Right lobe of liver (tissue), 4 donors: Measurements from ENCODE around the gene SLC25A47.

Experiments used
- CTCF ChIP-seq, 4 donors: fragments of 200-600 bp in 3 of 4; fragments of 450-650 bp in 1 of 4; IDR thresholded peaks; one replicate each; pipeline versions ENCODE4 v1.5.1 to v1.8.0; 2016 to 2022; ENCODE audit warnings: antibody characterized with exemption in 4 of 4, mild to moderate bottlenecking in 2 of 4
- POLR2A ChIP-seq: fragments of 450-650 bp; IDR thresholded peaks from one replicate; pipeline ENCODE4 v1.6.1; 2017; ENCODE audit warnings: antibody characterized with exemption, mild to moderate bottlenecking
- donor health status: DM: no; HTN: no; CAD: no.
- donor health status: DM: no; HTN: no; CAD: no.
- donor health status: DM: no; HTN: yes; CAD: no.

GRCh38 chr14:100320157-100320856 is 2.8 kb upstream of the SLC25A47 start:
- no peak for TF ChIP-seq CTCF (IDR thresholded peaks at IDR 0.05)
- TF ChIP-seq POLR2A: no peak
